Mucosa of stomach (tissue), 1 donor: ENCODE data around the gene GPRC5A.
"Not testable (repeated sequence)": the region's sequence is repeated elsewhere in the genome, so short reads cannot be mapped to it uniquely, and the experiment has no call there.

Source experiments
- H3K27me3 ChIP-seq: one replicate; pipeline ENCODE4 v1.7.0; 2013; ENCODE audit warnings: mild to moderate bottlenecking, low read length; ENCODE audit not compliant: control insufficient read depth, insufficient read depth
- H3K36me3 ChIP-seq: one replicate; pipeline ENCODE4 v1.7.0; 2013; ENCODE audit warnings: low read length; ENCODE audit not compliant: control insufficient read depth, insufficient read depth
- H3K4me1 ChIP-seq: one replicate; pipeline ENCODE4 v1.7.0; 2013; ENCODE audit warnings: mild to moderate bottlenecking, low read length; ENCODE audit not compliant: control insufficient read depth, insufficient read depth
- H3K4me3 ChIP-seq: one replicate; pipeline ENCODE4 v1.7.0; 2013; ENCODE audit warnings: low read length
- H3K9ac ChIP-seq: one replicate; pipeline ENCODE4 v1.7.0; 2013; ENCODE audit warnings: mild to moderate bottlenecking, low read length, moderate library complexity
- H3K9me3 ChIP-seq: one replicate; pipeline ENCODE4 v1.7.0; 2013; ENCODE audit warnings: mild to moderate bottlenecking, low read length, moderate library complexity; ENCODE audit not compliant: control insufficient read depth
- donor health status: Pancreatic carcinoma.

Gene GPRC5A

DNA sequence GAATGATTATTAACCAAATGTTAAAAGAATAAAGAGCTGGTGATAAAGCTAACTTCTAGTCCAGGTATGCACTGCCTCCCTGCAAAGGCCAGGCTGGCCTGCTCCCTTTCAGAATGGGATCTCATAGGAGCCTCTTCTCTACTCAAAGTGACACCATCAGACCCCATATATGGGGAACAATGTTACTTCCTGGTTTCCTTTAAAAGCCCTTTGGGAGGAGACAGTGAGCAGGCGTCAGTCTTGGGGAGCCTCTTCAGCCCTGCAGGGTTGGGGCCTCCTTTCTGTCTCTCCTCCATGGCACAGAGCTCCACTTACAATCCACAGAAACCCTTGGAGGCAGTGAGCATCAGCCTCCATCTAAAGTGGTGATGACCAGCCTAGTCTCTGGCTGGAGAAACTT is 17.3 kb upstream of the GPRC5A start:
- no peaks in the 10 kb centered on the region for H3K9me3 ChIP-seq
- no peak overlapping the region for H3K4me3 ChIP-seq
- no peaks in the 10 kb centered on the region for H3K27me3 ChIP-seq
- no peaks in the 10 kb centered on the region for H3K36me3 ChIP-seq
- peak overlapping the region; percentile 66 for H3K9ac ChIP-seq
- peaks cover 50% of the 10 kb centered on the region for H3K4me1 ChIP-seq

DNA sequence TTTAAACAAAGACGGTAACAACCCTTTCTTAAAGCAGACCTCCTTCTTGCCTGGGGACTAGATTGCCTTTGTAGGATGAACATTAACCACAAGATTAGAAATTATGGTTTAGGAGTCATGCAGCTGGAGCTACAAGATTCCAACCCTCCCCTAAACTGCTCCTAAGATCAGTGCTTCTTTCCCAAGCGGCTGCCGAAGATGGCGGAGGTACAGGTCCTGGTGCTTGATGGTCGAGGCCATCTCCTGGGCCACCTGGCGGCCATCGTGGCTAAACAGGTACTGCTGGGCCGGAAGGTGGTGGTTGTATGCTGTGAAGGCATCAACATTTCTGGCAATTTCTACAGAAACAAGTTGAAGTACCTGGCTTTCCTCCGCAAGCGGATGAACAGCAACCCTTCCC is 16.1 kb upstream of the GPRC5A start:
- peaks cover 50% of the 10 kb centered on the region for H3K4me1 ChIP-seq
- H3K4me3 ChIP-seq, H3K36me3 ChIP-seq, H3K27me3 ChIP-seq, H3K9ac ChIP-seq, H3K9me3 ChIP-seq: not testable (repeated sequence)

DNA sequence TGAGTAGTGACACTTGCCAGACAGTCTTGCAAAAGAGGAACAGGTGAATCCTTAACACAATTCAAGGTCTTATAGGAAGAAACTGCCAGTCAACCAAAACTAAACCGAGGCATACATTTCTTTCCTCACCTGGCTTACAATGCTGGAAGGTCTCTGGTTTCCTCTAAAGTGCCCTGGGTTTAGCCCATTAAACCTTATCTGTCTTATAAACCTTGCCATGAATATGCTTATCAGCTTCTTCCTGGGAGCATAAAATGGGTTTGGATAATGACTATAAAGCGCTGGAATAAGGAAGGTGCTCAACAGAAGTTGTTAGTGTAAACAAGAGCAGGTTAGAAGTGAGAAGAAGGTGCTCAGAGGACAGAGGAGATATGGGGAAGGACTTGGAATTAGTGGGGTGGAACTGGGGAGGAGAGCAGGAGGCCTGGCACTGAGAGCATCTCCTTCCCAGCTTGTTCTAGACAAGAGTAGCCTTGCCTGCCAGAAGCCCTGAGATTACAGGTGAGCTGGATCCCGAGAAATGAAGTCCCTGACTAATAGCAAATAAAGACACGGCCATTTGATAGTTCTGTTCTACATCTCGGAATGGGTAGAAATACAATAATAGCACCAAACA is 14.1 kb upstream of the GPRC5A start:
- no peaks in the 10 kb centered on the region for H3K9me3 ChIP-seq
- no peaks in the 10 kb centered on the region for H3K27me3 ChIP-seq
- H3K36me3 ChIP-seq, result no peaks in the 10 kb centered on the region
- no peak overlapping the region for H3K4me3 ChIP-seq
- peaks cover 49% of the 10 kb centered on the region for H3K4me1 ChIP-seq
- no peak overlapping the region for H3K9ac ChIP-seq

DNA sequence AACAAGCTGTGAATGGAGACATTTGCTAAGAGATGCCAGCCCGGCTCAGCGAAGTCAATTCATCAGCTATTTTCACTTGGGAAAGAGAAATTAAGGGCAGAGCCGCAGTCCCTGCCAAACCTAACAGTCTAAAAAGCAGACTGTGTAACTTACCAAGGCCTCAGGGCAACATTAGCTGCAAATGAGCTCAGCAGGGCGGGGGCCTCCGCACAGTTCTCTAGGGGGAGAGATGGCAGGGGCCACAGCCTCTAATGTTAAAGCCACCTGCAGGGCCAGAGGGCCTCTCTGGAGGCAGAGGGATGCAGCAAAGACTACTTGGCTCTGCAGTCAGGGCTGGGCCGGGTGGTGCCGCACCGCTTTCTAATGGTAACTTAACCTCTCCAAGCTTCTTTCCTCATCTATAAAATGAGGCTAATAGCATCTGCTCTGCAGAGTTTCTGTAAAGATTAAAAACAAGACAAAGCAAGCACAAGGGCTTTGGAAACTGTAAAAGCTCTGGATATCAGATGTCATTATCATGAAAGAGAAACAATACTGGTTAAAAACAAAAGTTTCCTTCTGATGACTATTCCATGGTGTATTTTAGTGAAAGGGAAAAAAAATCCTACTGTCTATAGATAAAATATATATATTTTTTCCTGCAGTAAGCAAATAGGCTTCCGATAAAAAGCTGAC is 13.4 kb upstream of the GPRC5A start:
- Histone ChIP-seq H3K27me3 (no peaks in the 10 kb centered on the region), H3K9ac (no peak overlapping the region), H3K9me3 (no peaks in the 10 kb centered on the region), H3K4me1 (peaks cover 42% of the 10 kb centered on the region), H3K4me3 (no peak overlapping the region), H3K36me3 (no peaks in the 10 kb centered on the region)

DNA sequence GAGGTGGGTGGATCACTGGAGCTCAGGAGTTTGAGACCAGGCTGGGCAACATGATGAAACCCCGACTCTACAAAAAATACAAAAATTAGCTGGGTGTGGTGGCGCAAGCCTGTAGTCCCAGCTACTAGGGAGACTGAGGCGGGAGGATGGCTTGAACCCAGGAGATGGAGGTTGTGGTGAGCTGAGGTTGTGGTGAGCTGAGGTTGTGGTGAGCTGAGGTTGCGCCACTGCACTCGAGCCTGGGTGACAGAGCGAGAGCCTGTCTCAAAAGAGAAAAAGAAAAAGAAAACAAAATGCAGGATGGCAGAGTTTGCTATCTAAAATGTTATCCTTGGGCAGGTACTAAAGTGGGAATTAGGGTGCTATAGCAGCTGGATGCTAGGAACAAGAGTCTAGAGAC is 10.8 kb upstream of the GPRC5A start:
- Histone ChIP-seq H3K4me3 (no peak overlapping the region), H3K9ac (no peak overlapping the region), H3K36me3 (no peaks in the 10 kb centered on the region), H3K27me3 (no peaks in the 10 kb centered on the region), H3K4me1 (peaks cover 39% of the 10 kb centered on the region), H3K9me3 (no peaks in the 10 kb centered on the region)

DNA sequence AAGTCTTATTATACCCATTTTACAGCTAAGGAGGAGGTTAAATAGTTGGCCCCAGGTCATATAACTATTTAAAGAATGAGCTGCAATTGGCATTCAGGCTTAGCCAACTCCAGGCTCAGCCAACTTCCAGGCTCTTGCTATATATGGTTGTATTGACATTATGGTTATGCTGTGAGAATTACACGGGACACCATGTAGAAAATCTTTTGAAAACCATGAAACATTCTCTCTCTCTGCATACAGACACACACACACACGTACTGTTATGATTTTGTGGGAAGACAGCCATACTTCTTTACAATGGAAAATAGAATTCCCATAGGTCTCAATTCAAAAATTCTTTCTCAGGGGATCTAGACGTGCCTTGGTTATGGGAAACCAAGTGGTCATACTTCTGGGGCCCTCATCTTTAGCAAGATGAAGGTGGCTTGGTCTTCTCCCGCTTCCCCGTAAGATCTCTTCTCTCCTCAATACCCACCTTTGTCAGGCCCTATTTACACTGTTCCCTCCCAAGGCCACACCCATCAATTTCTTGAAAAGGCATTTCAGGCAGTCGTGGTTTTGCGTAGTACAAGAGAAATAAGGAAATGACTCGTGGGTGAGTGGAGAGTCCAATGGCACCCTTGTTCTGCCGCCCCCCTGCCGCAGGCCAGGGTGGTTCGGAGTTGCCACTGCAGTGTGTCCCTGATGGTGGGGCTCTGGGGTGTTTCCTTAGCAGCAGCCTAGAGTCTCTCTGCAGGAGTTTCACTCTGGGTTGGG is 10.0 kb upstream of the GPRC5A start:
- Histone ChIP-seq H3K4me3 (no peak overlapping the region), H3K9me3 (no peaks in the 10 kb centered on the region), H3K36me3 (no peaks in the 10 kb centered on the region), H3K27me3 (no peaks in the 10 kb centered on the region), H3K4me1 (peaks cover 44% of the 10 kb centered on the region), H3K9ac (no peak overlapping the region)

DNA sequence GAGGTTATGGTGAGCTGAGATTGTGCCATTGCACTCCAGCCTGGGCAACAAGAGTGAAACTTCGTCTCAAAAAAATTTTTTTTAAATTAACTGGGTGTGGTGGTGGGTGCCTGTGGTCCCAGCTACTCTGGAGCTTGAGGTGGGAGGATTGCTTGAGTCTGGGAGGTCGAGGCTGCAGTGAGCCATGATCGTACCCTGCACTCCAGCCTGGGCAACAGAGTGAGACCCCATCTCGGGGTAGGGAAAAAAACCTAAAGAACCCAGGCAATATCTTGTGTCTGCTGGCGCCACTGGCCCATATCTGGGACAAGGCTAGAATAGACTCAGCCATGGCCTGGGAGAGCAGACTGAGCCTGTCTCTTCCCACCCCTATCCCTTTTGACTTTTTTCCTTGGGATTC is 9.1 kb upstream of the GPRC5A start:
- Histone ChIP-seq H3K4me3 (no peak overlapping the region), H3K36me3 (no peaks in the 10 kb centered on the region), H3K9ac (no peak overlapping the region), H3K27me3 (no peaks in the 10 kb centered on the region), H3K4me1 (peaks cover 40% of the 10 kb centered on the region), H3K9me3 (no peaks in the 10 kb centered on the region)

DNA sequence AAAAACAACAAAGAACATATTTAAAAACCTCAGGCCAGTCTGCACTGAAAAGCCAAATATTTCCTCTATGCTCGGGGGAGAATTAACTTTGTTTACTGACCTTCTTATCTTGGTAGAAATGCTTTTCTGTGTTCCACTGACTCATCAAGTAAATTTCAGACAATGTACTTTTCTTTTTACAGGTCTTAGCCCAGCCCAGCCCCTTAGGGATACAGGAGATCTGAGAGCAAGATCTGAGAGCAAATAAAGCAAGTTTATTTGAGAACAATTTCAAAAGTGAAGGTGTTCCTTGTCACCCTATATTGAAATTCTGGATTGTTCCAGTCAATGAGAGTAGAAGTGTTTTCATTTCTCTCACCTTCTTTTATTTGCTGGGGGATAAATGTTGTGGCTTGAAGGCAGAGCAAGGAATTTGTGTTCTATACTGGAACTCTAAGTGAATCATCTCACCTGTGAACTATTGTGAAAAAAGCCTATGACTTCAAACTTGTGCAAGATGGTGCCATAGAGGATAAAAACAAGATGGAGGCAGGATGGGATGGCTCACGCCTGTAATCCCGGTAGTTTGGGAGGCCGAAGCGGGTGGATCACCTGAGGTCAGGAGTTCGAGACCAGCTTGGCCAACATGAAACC is 7.9 kb upstream of the GPRC5A start:
- H3K9me3 ChIP-seq, result no peaks in the 10 kb centered on the region
- no peak overlapping the region for H3K4me3 ChIP-seq
- H3K9ac ChIP-seq, result no peak overlapping the region
- peaks cover 33% of the 10 kb centered on the region for H3K4me1 ChIP-seq
- H3K27me3 ChIP-seq, result no peaks in the 10 kb centered on the region
- H3K36me3 ChIP-seq, result no peaks in the 10 kb centered on the region

DNA sequence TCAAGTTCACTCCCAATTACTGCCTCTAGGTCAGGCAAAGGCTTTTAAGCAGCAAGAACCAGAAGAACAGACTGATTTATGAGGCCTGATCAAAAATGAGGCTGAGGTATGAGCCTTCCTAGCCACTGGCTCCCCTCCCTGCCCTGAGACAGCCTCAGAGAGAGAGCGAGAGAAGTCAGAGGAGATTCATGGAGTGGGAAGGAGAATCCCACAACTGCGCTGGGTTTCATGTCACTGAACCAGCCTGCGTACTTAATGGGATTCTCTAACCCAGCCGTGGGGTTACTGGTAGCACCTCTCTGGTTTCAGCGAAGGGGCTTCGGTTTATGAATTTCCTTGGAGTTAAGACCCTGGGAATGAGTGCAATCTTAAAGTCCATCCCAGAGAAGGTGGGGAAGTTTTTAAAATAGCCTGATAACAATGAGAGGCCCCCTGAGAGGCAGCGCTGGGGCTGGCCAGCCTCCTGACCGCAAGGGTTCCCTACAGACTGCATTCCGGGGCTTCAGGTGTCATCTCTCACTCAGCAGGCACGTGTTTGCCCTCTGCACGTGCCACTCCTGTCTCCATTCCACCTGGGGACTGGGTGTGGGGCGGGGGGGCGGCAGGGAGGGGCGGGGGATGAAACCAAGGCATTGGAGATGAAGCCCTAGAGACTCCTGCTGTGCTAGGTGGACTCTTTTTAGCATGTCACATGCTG is 6.1 kb upstream of the GPRC5A start:
- H3K36me3 ChIP-seq, result no peaks in the 10 kb centered on the region
- H3K9me3 ChIP-seq, result no peaks in the 10 kb centered on the region
- H3K27me3 ChIP-seq, result no peaks in the 10 kb centered on the region
- H3K4me3 ChIP-seq, result no peak overlapping the region
- no peak overlapping the region for H3K9ac ChIP-seq
- peaks cover 40% of the 10 kb centered on the region for H3K4me1 ChIP-seq

DNA sequence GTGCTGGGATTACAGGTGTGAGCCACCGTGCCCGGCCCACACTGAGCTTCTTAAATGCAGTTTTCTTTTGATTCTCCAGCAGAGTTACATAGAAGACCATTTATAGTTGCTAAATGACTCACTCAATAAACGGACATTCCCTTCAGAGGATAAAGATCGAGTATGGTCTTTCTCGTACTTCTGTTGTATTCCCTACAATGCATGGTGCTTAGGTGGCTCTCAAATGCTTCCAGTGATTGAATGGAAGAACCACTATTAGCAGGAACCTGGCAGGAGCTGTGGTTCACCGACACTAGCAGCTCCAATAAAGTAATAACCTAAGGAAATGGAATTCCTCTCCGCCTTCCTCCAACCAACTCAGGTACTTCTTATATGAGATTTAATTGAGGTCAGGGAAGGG is 3.9 kb upstream of the GPRC5A start:
- Histone ChIP-seq H3K9ac (no peak overlapping the region), H3K4me3 (no peak overlapping the region), H3K27me3 (peaks cover 7% of the 10 kb centered on the region), H3K4me1 (peaks cover 38% of the 10 kb centered on the region), H3K36me3 (no peaks in the 10 kb centered on the region), H3K9me3 (no peaks in the 10 kb centered on the region)

DNA sequence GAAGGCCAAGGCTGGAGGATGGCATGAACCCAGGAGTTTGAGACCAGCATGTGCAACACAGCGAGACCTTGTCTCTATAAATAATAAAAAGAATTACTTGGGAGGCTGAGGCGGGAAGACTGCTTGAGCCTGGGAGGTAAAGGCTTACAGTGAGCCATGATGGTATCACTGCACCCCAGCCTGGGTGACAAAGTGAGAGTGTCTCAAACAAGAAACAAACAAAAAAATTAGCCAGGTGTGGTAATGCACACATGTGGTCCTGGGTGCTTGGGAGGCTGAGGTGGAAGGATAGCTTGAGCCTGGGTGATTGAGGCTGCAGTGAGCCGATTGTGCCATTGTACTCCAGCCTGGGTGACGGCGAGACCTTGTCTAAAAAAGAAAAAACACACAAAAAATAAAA is 1.7 kb upstream of the GPRC5A start:
- H3K27me3 ChIP-seq, result peaks cover 7% of the 10 kb centered on the region
- H3K9ac ChIP-seq, result peak overlapping the region; percentile 92
- H3K36me3 ChIP-seq, result no peaks in the 10 kb centered on the region
- no peak overlapping the region for H3K4me3 ChIP-seq
- no peaks in the 10 kb centered on the region for H3K9me3 ChIP-seq
- peaks cover 26% of the 10 kb centered on the region for H3K4me1 ChIP-seq
